GM11168 (cell line): ENCODE results near the gene CYLC1.

ENCODE experiments used
- in situ Hi-C: fragments of 300-500 bp; cut with MboI; formaldehyde crosslinking; loops from one replicate; pipeline ENCODE4 v1.12.0; 2022; ENCODE audit warnings: low sequenced_read_pairs; ENCODE audit not compliant: unreplicated experiment

CYLC1 gene, protein sequence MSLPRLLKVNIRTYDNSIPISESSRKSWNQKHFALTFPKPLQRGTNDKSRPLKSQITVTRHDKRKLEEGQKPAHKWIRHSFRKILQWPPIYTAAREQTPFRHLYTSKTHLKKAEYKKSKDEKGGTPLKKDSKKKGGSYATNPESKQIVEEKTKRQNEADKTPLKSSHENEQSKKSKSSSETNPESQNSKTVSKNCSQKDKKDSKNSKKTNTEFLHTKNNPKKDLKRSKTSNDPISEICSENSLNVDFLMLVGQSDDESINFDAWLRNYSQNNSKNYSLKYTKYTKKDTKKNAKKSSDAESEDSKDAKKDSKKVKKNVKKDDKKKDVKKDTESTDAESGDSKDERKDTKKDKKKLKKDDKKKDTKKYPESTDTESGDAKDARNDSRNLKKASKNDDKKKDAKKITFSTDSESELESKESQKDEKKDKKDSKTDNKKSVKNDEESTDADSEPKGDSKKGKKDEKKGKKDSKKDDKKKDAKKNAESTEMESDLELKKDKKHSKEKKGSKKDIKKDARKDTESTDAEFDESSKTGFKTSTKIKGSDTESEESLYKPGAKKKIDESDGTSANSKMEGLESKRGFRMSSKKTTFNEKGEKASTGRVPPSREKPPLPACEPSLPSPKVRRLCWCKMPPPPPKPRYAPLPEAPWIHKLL

DNA sequence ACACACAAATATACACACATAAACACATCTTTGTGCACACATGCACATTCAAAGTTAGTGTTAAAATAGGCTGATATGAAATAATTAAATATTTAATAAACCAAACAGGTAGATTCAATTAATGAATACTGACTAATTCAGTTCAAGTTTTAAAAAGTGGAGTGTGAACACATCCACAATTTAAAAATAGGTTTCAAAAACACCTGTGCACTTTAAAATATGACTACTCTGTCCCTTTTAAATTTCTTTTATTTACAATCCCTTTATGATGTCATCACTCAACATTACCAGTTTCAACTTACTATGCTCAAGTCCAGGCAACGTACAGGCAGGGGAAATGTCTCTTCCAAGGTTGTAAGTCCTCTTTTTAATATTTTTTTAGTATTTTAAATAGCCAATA, at the start of gene CYLC1:
TSS of gene CYLC1 (plus strand) at position 301 of the 400 bp plus-strand sequence. CDS start at position 338, 37 bp downstream.
- in situ Hi-C loops = no loop called here

DNA sequence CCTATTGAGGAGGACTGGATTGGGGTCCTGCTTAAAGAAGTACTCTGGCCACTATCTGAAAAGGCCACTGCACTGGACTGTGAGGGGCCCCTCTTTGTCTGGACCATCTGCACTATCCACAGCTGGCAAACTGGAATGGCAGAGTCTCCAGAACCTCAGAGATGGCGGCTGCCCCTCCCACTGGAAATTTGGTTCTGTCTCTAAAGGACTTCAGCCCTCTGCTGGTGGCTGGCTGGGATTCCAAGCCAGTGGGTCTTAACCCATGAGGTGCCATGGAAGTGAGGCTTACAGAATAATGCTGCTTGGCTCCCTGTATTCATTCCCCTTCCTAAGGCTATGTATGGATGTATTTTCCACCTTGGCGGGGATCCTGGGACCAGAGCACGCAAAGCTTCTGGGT, 41.6 kb upstream of the CYLC1 start:
- in situ Hi-C loops = no loop called here

DNA sequence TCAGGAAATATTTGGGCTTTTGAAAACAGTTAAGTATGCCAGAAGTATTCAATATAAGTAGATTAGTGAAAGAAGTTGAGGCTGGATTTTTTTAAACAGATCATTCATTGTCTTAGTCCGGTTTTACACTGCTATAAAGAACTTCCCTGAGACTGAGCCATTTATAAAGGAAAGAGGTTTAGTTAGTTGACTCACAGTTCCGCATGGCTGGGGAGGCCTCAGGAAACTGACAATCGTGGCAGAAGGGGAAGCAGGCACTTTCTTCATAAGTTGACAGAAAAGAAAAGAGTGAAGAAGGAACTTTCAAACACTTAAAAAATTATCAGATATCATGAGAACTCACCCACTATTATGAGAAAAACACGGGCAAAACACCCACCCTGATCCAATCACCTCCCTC, 31.1 kb upstream of the CYLC1 start:
- in situ Hi-C loops = no loop called here

DNA sequence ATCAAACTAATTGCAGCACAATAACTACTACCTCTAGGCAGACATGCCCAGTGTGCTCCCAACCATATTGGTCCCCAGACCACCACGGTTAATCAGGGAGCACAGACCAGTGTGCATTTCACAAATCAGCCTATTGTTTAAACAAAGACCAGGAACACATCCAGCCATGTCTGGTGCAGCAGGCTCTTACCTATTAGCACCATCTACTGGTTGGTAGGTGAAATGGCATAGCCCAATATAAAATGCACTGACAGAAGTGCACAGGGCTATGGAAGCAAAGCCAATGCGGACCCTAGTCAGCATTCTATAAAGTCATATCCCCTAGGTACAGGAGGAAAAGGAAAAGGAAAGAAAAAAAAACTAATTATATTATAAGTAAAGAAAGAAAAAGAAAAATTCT, 15.5 kb upstream of the CYLC1 start:
- in situ Hi-C loops = no loop called here

DNA sequence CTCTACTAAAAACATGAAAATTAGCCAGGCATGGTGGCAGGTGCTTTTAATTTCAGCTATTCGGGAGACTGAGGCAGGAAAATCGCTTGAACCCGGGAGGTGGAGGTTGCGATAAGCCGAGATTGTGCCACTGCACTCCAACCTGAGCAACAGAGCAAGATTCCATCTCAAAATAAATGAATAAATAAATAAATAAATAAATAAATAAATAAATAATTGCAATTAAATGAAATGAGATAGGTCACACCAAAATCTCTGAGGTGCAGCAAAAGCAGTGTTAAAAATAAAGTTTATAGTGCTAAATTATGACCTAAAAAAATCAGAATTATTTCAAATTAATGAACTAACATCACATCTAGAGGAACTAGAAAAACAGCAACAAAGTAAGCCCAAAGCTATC, 13.6 kb upstream of the CYLC1 start:
- in situ Hi-C loops = no loop called here

DNA sequence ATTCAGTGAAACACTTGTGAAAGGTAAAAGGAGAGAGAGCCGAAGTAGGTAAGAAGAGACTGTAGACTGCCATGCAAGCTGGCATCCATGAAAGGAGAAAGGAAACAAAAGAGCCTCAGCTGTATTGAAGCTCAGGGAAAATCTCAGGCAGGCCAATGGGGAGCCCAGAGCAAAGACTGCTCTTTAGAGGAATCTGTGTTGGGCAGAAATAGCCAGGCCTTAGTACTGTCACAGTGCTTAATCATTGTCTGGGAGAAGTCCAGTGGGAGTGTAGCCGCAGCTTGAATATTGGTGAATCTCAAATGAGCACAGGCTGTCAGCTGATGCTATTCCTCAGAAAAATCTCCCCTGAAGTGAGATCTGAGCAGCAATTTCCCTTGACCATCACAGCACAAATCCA, 27.6 kb downstream of the CYLC1 start:
- in situ Hi-C loops = no loop called here

DNA sequence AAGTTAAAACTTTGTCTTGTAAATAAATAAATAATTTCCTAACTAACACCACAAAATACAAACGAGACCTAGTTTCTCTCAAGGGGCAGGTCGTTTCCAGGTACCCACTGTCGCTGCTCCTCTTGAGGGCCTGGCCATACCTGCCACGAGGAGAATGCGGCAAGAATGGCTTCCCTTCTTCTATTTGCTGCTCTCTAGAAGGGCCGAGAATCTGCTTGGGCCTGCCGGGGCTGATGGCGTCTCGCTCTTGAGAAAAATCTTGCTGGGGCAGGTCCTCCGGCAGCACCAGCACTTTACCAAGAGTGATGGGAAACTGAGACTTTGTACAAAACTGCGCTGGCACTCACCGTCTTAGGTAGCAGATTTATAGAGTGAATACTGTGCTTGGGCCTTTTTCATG, 31.5 kb downstream of the CYLC1 start:
- in situ Hi-C loops = no loop called here

DNA sequence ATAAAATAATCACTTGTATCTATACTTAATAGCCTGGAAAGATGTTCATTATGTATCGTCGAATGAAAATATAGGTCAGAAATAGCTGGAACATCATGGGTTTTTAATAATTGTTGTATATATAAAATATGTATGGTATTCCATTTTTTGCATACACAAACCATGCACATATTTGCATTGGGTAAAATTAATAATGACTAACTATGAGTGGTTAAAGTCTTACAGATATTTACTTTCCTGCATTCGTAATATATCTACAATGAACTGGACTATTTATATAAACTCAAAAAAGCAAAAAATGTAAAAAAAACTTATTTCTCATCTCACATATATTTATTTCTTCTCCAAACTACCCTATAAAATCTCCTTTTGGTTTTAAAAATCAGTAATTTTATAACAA, 46.0 kb downstream of the CYLC1 start:
- in situ Hi-C loops = no loop called here

DNA sequence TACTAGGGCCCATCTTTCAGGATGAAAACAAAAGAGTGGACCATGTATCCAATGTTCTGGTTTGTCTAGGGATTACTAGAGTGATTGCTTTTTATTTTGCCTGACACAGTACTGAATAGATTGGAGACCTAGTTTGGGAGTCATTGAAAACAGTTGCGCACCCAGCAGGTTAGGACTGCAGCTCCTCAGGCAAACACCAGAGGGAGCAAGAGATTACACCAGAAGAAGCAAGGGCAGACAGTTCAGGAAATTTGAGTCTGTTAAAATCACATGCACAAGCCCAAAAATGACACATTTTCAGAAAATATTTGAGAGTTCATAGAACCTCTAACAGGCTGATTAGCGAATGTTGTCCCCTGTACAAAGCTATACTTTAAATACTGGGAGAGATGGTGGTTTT, 55.6 kb downstream of the CYLC1 start:
- in situ Hi-C loops = no loop called here

DNA sequence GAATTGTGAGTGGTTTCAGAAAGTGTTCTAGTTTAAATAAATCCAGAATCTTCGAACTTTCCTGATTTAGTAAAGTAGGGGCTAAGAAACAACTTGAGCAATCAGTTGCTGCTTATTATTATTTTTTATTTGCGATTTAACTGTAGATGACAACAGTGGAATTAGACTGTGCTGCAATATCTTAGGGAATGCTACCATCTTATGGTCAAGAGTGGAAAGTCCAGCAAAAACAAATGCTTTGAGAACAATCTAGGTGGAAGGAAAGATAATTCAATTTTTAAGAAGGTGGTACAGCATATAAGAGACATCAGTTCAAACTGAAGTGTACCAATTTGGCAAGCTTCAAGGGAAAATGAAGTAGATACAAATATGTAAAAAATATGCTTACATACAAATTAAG, 73.3 kb downstream of the CYLC1 start:
- in situ Hi-C loops = no loop called here
